Hepatocyte (in vitro differentiated cells): ENCODE results near the gene SETD3. TPM values are rescaled to one million over a fixed set of nuclear protein-coding genes. Genes with fewer than 3 reads are reported as not detected.

Experiments used
- DNase-seq: peaks from one replicate; pipeline ENCODE4 v3.0.0-alpha.2; 2016; ENCODE audit warnings: low spot score
- H2AFZ ChIP-seq: fragments of 200-600 bp; sonication (generic); 2 replicates; pipeline ENCODE4 v1.6.0; 2016; ENCODE audit warnings: antibody characterized with exemption, mild to moderate bottlenecking
- H3K27ac ChIP-seq: fragments of 200-600 bp; sonication (generic); 2 replicates; pipeline ENCODE4 v1.5.1; 2016; ENCODE audit warnings: mild to moderate bottlenecking
- H3K27me3 ChIP-seq: fragments of 200-600 bp; sonication (generic); 2 replicates; pipeline ENCODE4 v1.6.1; 2016
- H3K36me3 ChIP-seq: fragments of 200-600 bp; sonication (generic); replicated peaks from 2 replicates; pipeline ENCODE4 v1.5.1; 2016; ENCODE audit warnings: low read depth; ENCODE audit not compliant: insufficient read depth
- H3K4me1 ChIP-seq: fragments of 200-600 bp; sonication (generic); 2 replicates; pipeline ENCODE4 v1.5.1; 2016; ENCODE audit warnings: mild to moderate bottlenecking, moderate library complexity; ENCODE audit not compliant: insufficient read depth
- H3K4me2 ChIP-seq: fragments of 200-600 bp; sonication (generic); 2 replicates; pipeline ENCODE4 v1.6.0; 2016
- H3K4me3 ChIP-seq: fragments of 200-600 bp; sonication (generic); 2 replicates; pipeline ENCODE4 v1.5.1; 2016; ENCODE audit warnings: mild to moderate bottlenecking
- H3K79me2 ChIP-seq: fragments of 200-600 bp; sonication (generic); 2 replicates; pipeline ENCODE4 v1.6.0; 2017; ENCODE audit warnings: mild to moderate bottlenecking
- H3K9me2 ChIP-seq: fragments of 200-600 bp; sonication (generic); replicated peaks from 2 replicates; pipeline ENCODE4 v1.6.0; 2017; ENCODE audit warnings: mild to moderate bottlenecking; ENCODE audit not compliant: insufficient read depth
- H3K9me3 ChIP-seq: fragments of 200-600 bp; sonication (generic); 2 replicates; pipeline ENCODE4 v1.5.1; 2016; ENCODE audit warnings: low read depth, mild to moderate bottlenecking
- H4K20me1 ChIP-seq: fragments of 200-600 bp; sonication (generic); 2 replicates; pipeline ENCODE4 v1.6.0; 2016; ENCODE audit warnings: mild to moderate bottlenecking; ENCODE audit not compliant: insufficient read depth, poor library complexity, severe bottlenecking
- EZH2 ChIP-seq: fragments of 200-600 bp; sonication (generic); IDR thresholded peaks from 2 replicates; pipeline ENCODE4 v1.6.1; 2016; ENCODE audit warnings: antibody characterized with exemption, mild to moderate bottlenecking, borderline replicate concordance
- EZH2phosphoT487 ChIP-seq: fragments of 200-600 bp; sonication (generic); IDR thresholded peaks from one replicate; pipeline ENCODE4 v1.6.1; 2018; ENCODE audit warnings: antibody characterized with exemption, mild to moderate bottlenecking, low read depth, moderate library complexity; ENCODE audit not compliant: unreplicated experiment, severe bottlenecking
- WGBS: methylation state at CpG from one replicate; pipeline ENCODE4 v1.1.6; 2016; ENCODE audit warnings: low lambda C conversion rate; ENCODE audit errors: missing lambda C conversion rate; 5-methylcytosine and 5-hydroxymethylcytosine counted together
- polyA plus RNA-seq: library from polyadenylated mRNA; unstranded; fragments of >200 nt; fragmentation: Nextera tagmentation; extraction: Ambion mirVana; gene quantifications from 2 replicates; pipeline ENCODE4 v1.2.1, GENCODE V29; 2016
- total RNA-seq: library from RNA; depleted of rRNA; stranded (reverse); fragments of >200 nt; gene quantifications from 2 replicates; pipeline ENCODE4 v1.2.3, GENCODE V29; 2014
- TF ChIP-seq, protein P1 (sequence below): fragments of 200-600 bp; sonication (generic); IDR thresholded peaks from 2 replicates; pipeline ENCODE4 v1.5.1; 2016; ENCODE audit warnings: antibody characterized with exemption, mild to moderate bottlenecking; ENCODE audit not compliant: poor library complexity

Gene SETD3
- total and polyA plus RNA-seq, 2 experiments from 2014 or later = 43.6 to 60.2 TPM

DNA sequence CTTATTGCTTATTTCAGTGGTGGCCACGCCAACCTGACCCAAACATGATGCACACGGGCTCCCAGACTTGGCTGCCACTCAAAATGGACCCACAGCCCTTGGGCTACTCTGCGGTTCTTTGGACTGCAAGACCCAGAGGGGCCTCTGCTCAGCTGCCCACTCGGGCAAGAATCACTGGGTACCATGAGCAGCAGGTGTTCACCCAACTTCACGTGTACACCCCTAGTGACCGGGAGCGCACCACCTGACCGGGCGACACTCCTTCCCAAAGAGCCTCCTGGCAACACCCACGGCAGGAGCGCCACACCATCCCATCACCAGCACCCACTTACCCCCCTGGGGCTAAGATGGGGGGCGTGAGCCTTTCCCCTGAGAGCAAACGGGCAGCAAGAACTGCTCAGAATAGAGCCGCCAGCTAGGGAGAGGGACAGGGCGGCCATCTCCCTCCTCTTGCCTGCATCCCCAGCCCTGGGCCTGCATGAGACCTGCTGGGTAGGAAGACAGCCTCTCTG is 32.6 kb upstream of the SETD3 start:
- H3K4me1 ChIP-seq = no peaks in the 10 kb centered on the region
- 95% methylated on average over 15 of the region's 15 CpGs for WGBS
- H3K27ac ChIP-seq = no peak overlapping the region
- no peak overlapping the region for H3K4me3 ChIP-seq
- H3K4me2 ChIP-seq = no peak overlapping the region
- no peak overlapping the region for H2AFZ ChIP-seq
- H4K20me1 ChIP-seq = peaks cover 12% of the 10 kb centered on the region
- H3K36me3 ChIP-seq = no peaks in the 10 kb centered on the region
- H3K9me3 ChIP-seq = no peaks in the 10 kb centered on the region
- TF ChIP-seq EZH2phosphoT487 (no peak), EZH2 (no peak)
- TF ChIP-seq, protein P1, sequence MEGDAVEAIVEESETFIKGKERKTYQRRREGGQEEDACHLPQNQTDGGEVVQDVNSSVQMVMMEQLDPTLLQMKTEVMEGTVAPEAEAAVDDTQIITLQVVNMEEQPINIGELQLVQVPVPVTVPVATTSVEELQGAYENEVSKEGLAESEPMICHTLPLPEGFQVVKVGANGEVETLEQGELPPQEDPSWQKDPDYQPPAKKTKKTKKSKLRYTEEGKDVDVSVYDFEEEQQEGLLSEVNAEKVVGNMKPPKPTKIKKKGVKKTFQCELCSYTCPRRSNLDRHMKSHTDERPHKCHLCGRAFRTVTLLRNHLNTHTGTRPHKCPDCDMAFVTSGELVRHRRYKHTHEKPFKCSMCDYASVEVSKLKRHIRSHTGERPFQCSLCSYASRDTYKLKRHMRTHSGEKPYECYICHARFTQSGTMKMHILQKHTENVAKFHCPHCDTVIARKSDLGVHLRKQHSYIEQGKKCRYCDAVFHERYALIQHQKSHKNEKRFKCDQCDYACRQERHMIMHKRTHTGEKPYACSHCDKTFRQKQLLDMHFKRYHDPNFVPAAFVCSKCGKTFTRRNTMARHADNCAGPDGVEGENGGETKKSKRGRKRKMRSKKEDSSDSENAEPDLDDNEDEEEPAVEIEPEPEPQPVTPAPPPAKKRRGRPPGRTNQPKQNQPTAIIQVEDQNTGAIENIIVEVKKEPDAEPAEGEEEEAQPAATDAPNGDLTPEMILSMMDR = no peak
- H3K9me2 ChIP-seq = no peaks in the 10 kb centered on the region
- DNase-seq = peak; percentile 3
- H3K27me3 ChIP-seq = no peaks in the 10 kb centered on the region
- H3K79me2 ChIP-seq = peaks cover 16% of the 10 kb centered on the region

DNA sequence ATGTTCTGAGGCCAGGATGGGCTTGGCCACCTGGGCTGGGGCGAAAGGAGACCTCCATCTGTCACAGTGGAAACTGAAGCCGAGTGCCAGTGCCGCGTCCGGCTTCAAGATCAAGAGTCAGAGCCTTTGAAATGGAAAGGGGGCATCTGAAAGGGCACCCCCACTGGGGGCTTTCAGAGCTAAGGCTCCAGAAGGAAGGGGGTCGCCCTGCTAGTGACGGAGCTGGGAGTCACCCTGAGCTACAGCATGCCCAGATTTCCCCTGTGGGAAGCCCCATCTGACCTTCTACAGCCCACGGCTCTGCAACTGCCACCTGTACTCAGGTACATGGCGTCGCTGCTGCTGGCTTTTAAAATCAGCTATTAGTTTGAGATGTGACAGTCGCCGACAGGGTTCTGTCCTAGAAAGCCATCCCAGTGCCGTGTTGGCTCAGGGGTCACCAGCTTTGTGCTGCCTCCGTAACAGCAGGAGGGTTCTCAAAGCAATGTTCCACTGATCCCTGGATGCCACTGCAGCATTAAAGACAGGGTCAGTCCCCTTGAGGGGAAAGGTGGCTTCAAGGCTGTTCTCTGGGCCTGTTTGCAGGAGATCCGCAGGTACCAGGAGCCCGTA is 32.0 kb upstream of the SETD3 start:
- Histone ChIP-seq H3K79me2 (peaks cover 10% of the 10 kb centered on the region), H4K20me1 (peaks cover 7% of the 10 kb centered on the region), H3K27ac (no peak overlapping the region), H3K4me1 (no peaks in the 10 kb centered on the region), H3K9me2 (no peaks in the 10 kb centered on the region), H3K36me3 (no peaks in the 10 kb centered on the region), H3K27me3 (no peaks in the 10 kb centered on the region), H2AFZ (no peak overlapping the region), H3K4me3 (no peak overlapping the region), H3K4me2 (no peak overlapping the region), H3K9me3 (no peaks in the 10 kb centered on the region)
- TF ChIP-seq, protein P1 = no peak
- no peak for TF ChIP-seq EZH2
- no peak for TF ChIP-seq EZH2phosphoT487
- 94% methylated on average over 16 of the region's 16 CpGs for WGBS
- no peak for DNase-seq

DNA sequence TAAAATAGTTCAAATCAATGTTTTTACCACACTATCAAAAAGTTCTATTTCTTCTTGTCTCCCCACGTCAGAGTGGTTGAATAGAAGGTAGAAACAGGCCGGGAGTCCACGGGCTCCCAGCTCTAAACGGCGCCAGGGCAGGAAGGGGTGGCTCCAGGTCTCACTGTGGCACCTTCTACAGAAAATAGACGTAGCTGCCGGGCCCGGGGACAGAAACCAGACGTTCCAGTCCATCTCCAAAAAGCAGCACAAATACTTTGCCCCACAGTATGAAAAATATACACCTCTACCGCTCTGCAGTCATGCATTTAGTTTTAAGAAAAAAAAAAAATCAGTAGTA is 31.4 kb upstream of the SETD3 start:
- Histone ChIP-seq H3K27me3 (no peaks in the 10 kb centered on the region), H4K20me1 (peaks cover under 1% of the 10 kb centered on the region), H3K4me2 (no peak overlapping the region), H3K27ac (no peak overlapping the region), H3K79me2 (peaks cover 4% of the 10 kb centered on the region), H3K4me1 (no peaks in the 10 kb centered on the region), H2AFZ (no peak overlapping the region), H3K36me3 (no peaks in the 10 kb centered on the region), H3K9me2 (no peaks in the 10 kb centered on the region), H3K4me3 (no peak overlapping the region), H3K9me3 (no peaks in the 10 kb centered on the region)
- TF ChIP-seq EZH2phosphoT487 (no peak), EZH2 (no peak)
- TF ChIP-seq, protein P1 = no peak
- no peak for DNase-seq
- 87% methylated on average over 10 of the region's 10 CpGs for WGBS
